Jurkat, Clone E6-1 (cell line): ENCODE data around the gene NFKBIE. TPM values are rescaled to one million over a fixed set of nuclear protein-coding genes. Genes with fewer than 3 reads are reported as not detected.
A peak's percentile ranks its signal among the peaks of the same experiment; 100 is the strongest.
"Not testable (repeated sequence)": the region's sequence is repeated elsewhere in the genome, so short reads cannot be mapped to it uniquely, and the experiment has no call there.

Experiments used
- DNase-seq: peaks from one replicate; pipeline ENCODE4 v3.0.0-alpha.2; 2011; ENCODE audit warnings: low read depth, low spot score
- H3K4me3 ChIP-seq: 2 replicates; pipeline ENCODE4 v1.5.1; 2011; ENCODE audit warnings: mild to moderate bottlenecking, low read length, control low read depth, moderate library complexity
- polyA plus RNA-seq: library from polyadenylated mRNA; unstranded; fragments of >200 nt; gene quantifications from one replicate; pipeline ENCODE4 v1.2.1, GENCODE V29; 2012; ENCODE audit warnings: missing spikeins; ENCODE audit not compliant: insufficient read length, insufficient read depth

NFKBIE gene, protein sequence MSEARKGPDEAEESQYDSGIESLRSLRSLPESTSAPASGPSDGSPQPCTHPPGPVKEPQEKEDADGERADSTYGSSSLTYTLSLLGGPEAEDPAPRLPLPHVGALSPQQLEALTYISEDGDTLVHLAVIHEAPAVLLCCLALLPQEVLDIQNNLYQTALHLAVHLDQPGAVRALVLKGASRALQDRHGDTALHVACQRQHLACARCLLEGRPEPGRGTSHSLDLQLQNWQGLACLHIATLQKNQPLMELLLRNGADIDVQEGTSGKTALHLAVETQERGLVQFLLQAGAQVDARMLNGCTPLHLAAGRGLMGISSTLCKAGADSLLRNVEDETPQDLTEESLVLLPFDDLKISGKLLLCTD
- polyA plus RNA-seq: 14.1 TPM

DNA sequence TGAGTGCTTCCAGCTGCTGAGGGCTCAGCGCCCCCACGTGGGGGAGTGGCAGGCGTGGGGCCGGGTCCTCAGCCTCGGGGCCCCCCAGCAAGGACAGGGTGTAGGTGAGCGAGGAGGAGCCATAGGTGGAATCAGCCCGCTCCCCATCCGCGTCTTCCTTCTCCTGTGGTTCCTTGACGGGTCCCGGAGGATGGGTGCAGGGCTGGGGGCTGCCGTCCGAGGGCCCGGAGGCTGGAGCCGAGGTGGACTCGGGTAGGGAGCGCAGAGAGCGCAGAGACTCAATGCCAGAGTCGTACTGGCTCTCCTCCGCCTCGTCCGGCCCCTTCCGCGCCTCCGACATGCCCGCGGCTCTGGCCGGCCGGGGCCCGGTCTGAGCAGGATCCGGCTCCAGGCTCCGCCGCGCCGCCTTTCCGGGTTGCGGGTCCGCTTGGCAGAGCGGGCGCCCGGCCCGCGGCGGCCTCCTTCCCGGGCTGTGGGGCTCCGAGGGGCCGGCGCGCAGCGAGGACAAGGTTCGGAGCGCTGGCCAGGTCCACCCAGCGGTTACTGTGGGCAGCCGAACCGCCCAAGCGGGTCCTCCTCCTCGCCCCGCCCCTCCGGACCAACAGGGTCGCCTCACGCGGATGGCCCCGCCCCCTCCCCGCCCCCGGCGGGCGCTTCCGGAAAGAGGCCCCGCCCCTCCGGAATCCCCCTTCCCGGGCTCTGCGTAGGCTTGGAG is at the start of gene NFKBIE:
TSS of gene NFKBIE (minus strand) at position 545 of the 715 bp plus-strand sequence. CDS start at position 340, 205 bp downstream.
- peak within 1 kb of the TSS; percentile 86 for H3K4me3 ChIP-seq
- DNase-seq: no peak

DNA sequence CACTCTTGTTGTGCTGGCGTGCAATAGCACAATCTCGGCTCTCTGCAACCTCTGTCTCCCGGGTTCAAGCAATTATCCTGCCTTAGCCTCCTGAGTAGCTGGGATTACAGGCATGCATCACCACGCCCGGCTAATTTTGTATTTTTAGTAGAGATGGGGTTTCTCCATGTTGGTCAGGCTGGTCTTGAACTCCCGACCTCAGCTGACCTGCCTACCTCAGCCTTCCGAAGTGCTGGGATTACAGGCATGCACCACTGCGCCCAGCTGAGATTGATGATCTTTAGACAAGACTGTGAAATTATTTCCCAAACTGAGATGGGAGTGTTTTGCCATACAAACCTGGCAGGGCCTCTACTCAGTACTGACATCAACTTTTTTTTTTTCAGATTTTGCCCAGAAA is 49.3 kb upstream of the NFKBIE start:
- DNase-seq, H3K4me3 ChIP-seq: not testable (repeated sequence)

- DNase-seq: peak; percentile 81
- peak within 1 kb of the TSS; percentile 74 for H3K4me3 ChIP-seq
Measured at GRCh38 chr6:44312901-44313788, 47.8 kb upstream of the NFKBIE start, which contains the start of gene AARS2. Gene AARS2, minus strand, starts transcription at chr6:44313347. Its CDS starts 24 bp downstream, at chr6:44313323.

- DNase-seq: no peak
- H3K4me3 ChIP-seq: peak overlapping the region; percentile 74
Measured at GRCh38 chr6:44311767-44312166, 46.4 kb upstream of the NFKBIE start.

DNA sequence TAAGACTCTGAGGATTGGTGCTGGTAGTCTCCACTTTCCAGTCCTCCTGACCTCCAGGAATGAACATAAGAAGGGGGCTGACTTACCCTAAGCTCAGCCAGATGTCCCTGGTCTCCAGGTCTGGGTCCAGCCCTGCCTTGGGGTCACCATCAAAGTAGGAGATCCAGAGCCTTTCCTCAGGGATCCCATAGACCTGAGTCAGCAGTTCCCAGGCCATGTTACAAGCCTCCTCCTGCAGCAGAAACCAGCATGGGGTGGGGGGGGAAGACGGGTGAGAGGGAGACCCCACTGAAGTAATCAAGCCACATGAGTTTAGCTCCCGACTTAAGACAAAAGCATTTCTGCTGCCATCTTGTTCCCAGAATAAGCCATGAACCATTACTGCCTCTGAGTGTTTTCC is 46.0 kb upstream of the NFKBIE start:
- DNase-seq: no peak
- H3K4me3 ChIP-seq: no peak overlapping the region

DNA sequence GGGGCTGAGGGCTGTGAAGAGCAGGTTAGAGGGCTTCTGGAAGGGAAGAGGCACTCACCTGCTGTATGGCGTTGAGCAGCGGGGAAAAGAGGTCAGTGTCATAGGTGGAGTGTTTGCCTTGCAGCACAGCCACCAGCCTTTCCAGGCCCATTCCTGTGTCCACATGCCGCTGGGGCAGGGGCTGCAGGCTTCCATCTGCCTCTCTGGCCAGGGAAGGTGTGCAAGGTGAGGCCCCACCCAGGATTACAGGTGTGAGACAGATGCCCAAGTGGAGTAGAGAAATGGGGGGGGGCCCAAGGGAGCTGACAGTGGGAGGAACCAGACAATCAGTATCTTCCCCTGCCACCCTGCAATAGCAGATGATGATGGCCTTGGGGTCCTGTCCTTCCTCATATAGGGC is 44.9 kb upstream of the NFKBIE start:
- no peak for DNase-seq
- no peak overlapping the region for H3K4me3 ChIP-seq

DNA sequence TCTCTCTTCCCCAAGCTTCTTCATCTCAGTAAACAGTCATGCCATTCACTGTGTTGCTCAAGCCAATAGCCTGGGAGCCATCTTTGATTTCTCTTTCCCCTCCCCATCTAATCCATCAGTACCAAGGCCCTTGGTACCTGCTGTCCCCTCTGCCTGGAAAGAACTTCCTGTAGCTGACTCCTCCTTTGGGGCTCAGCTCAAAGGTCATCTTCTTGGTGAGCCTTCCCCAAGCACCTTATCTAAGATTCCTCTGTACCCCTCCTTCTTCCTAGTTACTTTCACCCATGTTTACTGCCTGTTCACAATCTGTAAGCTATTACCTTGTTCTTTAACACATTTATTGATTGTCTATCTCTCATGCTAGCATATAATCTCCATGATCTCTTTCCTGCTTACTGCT is 44.3 kb upstream of the NFKBIE start:
- no peak overlapping the region for H3K4me3 ChIP-seq
- DNase-seq: no peak

- no peak for DNase-seq
Measured at GRCh38 chr6:44309092-44309491, 43.7 kb upstream of the NFKBIE start.

DNA sequence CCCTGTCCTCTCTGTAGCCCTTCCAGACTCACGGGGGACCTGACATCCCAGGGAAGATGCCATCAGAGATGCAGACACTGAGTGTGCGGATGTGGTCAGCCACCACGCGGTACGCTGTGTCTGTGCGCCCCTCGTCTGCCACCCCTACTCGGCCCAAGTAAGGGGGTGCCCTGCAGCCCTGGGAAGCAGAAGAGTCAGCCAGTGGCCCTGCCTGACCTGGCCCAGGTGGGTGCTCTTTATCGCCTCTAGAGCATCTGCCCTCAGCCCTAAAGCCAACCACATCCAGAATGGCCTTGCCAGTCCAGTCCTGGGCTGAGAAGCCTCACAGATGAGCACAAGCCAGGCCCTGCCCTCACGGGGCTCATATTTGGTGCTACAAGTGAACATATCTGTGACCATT is 41.9 kb upstream of the NFKBIE start:
- no peak overlapping the region for H3K4me3 ChIP-seq
- DNase-seq: no peak

More at GRCh38 chr6:44309092-44309491, 43.7 kb upstream of the NFKBIE start:
- no peak overlapping the region for H3K4me3 ChIP-seq

- DNase-seq: no peak
- H3K4me3 ChIP-seq: no peak overlapping the region
Measured at GRCh38 chr6:44306710-44307109, 41.4 kb upstream of the NFKBIE start.

DNA sequence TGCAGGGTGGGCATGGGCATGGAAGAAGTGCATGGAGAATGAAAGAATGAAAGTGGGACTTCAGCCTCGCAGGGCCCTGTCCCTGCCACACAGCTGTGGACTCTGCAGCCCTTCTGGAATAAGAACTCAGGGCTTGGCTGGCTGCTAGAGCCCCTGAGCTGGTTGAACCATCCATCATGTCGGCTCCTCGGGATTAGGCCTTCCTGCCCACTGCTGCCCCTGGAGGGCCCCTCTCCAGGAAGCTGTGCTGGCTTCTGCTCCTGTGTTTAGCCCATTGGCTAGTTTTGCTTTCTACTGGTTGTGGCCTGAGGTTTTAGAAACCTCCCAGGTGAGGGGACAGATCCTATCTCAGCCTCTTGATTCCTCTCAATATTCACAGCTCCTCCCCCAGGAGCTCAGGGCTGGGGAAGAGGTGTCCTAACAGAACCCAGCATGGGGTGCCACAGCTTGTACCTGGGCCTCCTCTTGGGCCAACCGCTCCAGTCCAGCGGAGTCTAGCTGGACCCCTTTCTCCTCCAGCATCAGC is 39.9 kb upstream of the NFKBIE start:
- DNase-seq: no peak
- no peak overlapping the region for H3K4me3 ChIP-seq

GRCh38 chr6:44304282-44305199 is 39.2 kb upstream of the NFKBIE start:
- peak; percentile 7 for DNase-seq

DNA sequence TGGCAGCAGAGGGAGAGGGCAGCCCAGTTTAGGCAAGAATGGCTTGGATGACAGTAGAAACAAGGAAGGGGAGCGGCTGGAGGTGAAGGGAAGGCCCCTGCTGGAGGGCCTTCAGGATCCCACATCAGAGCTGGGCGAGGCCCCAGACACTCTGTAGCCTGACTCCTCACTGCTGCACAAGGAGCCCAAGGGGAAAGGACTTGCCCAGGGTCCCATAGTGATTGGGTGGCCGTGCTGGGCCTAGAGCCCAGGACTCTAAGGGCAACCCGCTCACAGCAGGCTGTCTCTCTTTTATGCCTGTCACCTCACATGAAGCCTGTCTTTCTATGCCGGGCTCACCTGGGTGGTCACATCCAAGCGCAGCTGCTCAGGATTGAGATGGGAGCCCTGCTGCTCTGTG is 38.5 kb upstream of the NFKBIE start:
- no peak overlapping the region for H3K4me3 ChIP-seq

More at GRCh38 chr6:44304282-44305199, 39.2 kb upstream of the NFKBIE start:
- no peak overlapping the region for H3K4me3 ChIP-seq

GRCh38 chr6:44302856-44303255 is 37.5 kb upstream of the NFKBIE start:
- H3K4me3 ChIP-seq: no peak overlapping the region
- no peak for DNase-seq

More for the DNA sequence above, 38.5 kb upstream of the NFKBIE start:
- DNase-seq: no peak

GRCh38 chr6:44301782-44302564 is 36.6 kb upstream of the NFKBIE start:
- DNase-seq: no peak
- no peak overlapping the region for H3K4me3 ChIP-seq

DNA sequence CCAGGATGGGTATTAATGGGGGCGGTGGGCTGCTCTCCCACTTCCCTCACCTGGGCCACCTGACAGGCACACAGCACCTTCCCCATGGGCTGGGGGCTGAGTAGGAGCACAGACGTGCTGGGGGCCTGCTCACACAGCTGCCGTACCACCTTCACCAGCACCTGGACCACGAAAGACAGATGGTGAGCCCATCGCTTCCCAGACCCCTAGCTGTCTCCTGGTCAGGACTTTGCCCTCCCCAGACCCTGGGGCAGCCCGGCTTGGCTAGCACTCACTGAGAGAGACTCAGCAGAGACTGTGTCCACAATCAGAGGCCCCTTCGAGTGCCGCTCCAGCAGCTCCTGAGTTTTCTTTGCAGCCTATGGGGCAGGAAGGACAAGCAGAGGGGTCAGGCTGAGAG is 35.8 kb upstream of the NFKBIE start:
- no peak for DNase-seq
- no peak overlapping the region for H3K4me3 ChIP-seq

DNA sequence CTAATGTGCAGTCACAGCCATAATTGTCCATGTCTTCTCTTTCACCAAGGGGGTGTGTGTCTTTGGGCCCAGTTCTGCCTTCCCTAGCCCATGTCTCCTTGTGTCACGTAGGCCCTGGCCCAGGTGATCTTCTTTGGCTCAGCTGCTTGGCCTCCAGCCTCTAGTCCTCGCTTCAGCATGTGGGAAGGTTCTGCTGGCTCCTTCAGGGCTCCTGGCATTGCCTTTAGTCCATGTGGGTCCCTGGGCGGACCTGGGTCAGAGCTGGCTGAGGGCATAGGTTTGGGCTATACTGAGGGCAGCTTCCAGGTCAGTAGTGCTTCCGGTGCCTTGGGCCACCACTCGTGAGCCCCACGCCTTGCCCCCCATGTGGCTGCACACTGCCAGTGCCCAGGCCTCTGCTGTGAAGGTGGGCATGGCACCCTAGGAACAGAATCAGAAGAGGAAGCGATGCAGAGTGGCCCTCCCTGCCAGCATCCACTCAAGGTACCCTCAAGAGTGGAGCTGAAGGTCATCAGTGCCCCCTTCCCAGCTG is 35.0 kb upstream of the NFKBIE start:
- no peak overlapping the region for H3K4me3 ChIP-seq
- DNase-seq: no peak
